ENCODE results near the gene WDR46.

- TF ChIP-seq ZNF76 (tag by site-specific recombination; IDR thresholded peaks at IDR 0.05; ENCODE audit: borderline replicate concordance, low read depth) (no peak; the same call in none of the 2 replicates), CTCF (tag by site-specific recombination; IDR thresholded peaks at IDR 0.05) (peak; percentile 49; the same call in 1 of the 2 replicates), ZNF37A (tag by site-specific recombination; IDR thresholded peaks at IDR 0.05) (no peak), ZNF707 (tag by site-specific recombination; IDR thresholded peaks at IDR 0.05) (no peak), ZNF121 (tag by site-specific recombination; IDR thresholded peaks at IDR 0.05) (no peak)
Observed at GRCh38 chr6:33271468-33272274, 17.4 kb downstream of the WDR46 start, which contains the start of the genes RPS18 and VPS52.

Measured in HEK293 (cell line).